IMR-90 (cell line): ENCODE measurements around the gene DGAT2. TPM values are rescaled to one million over a fixed set of nuclear protein-coding genes. Genes with fewer than 3 reads are reported as not detected.

Experiments
- ATAC-seq: fragments of 200-7000 bp; cut with Tn5 transposase; 2 replicates; pipeline ENCODE4 v1.9.1; 2020; ENCODE audit warnings: low read depth, mild to moderate bottlenecking, moderate library complexity
- BruUV-seq: library from RNA; stranded (reverse); fragments of 400-500 nt; replicated peaks from 2 replicates; lab custom pipeline; 2021; lab: Mats Ljungman, UMichigan
- CTCF ChIA-PET: fragments of 300-600 bp; formaldehyde crosslinking; extraction: SDS; loops from one replicate; lab custom pipeline; 2021; ENCODE audit warnings: antibody characterized with exemption; lab: Yijun Ruan, JAX
- POLR2A ChIA-PET: fragments of 300-600 bp; sonication (Branson Sonifier 250); formaldehyde crosslinking; loops from one replicate; lab custom pipeline; 2022; ENCODE audit warnings: antibody characterized with exemption; ENCODE audit not compliant: unreplicated experiment; lab: Charles Lee
- DNase-seq: peaks from one replicate; pipeline ENCODE4 v3.0.0; 2013
- H2AFZ ChIP-seq: replicated peaks from 2 replicates; pipeline ENCODE3; 2013; ENCODE audit warnings: low read length, mild to moderate bottlenecking; ENCODE audit not compliant: poor library complexity
- H2AK5ac ChIP-seq: 2 replicates; pipeline ENCODE4 v1.6.1; 2013; ENCODE audit warnings: low read depth, low read length, inconsistent platforms
- H2AK9ac ChIP-seq: replicated peaks from 2 replicates; pipeline ENCODE3; 2013; ENCODE audit warnings: mild to moderate bottlenecking, low read depth, low read length, moderate library complexity; ENCODE audit not compliant: poor library complexity
- H2BK120ac ChIP-seq: 2 replicates; pipeline ENCODE4 v1.6.1; 2013; ENCODE audit warnings: low read depth, low read length, inconsistent platforms
- H2BK15ac ChIP-seq: 3 replicates; pipeline ENCODE4 v1.6.1; 2013; ENCODE audit warnings: low read depth, low read length, inconsistent platforms
- H2BK20ac ChIP-seq: 2 replicates; pipeline ENCODE4 v1.6.1; 2013; ENCODE audit warnings: low read depth, mild to moderate bottlenecking, inconsistent platforms, low read length, moderate library complexity
- H2BK5ac ChIP-seq: 2 replicates; pipeline ENCODE4 v1.6.1; 2013; ENCODE audit warnings: mild to moderate bottlenecking, low read depth, low read length, inconsistent platforms; ENCODE audit not compliant: poor library complexity, severe bottlenecking
- H3K14ac ChIP-seq: replicated peaks from 2 replicates; pipeline ENCODE4 v1.6.1; 2013; ENCODE audit warnings: low read depth, low read length, inconsistent platforms
- H3K18ac ChIP-seq: 2 replicates; pipeline ENCODE4 v1.6.1; 2013; ENCODE audit warnings: low read depth, low read length, control low read depth
- H3K23ac ChIP-seq: 2 replicates; pipeline ENCODE4 v1.6.1; 2013; ENCODE audit warnings: low read depth, low read length, inconsistent platforms
- H3K27ac ChIP-seq: 2 replicates; pipeline ENCODE4 v1.5.1; 2013; ENCODE audit warnings: mild to moderate bottlenecking, control low read depth, low read length; ENCODE audit not compliant: insufficient read depth
- H3K27me3 ChIP-seq: 2 replicates; pipeline ENCODE4 v1.6.1; 2013; ENCODE audit warnings: low read length; ENCODE audit not compliant: control insufficient read depth, insufficient read depth
- H3K36me3 ChIP-seq: 2 replicates; pipeline ENCODE4 v1.6.1; 2013; ENCODE audit warnings: low read length, mixed read lengths; ENCODE audit not compliant: control insufficient read depth, insufficient read depth
- H3K4ac ChIP-seq: 2 replicates; pipeline ENCODE4 v1.6.1; 2013; ENCODE audit warnings: low read depth, low read length, inconsistent platforms
- H3K4me1 ChIP-seq: 2 replicates; pipeline ENCODE4 v1.6.1; 2013; ENCODE audit warnings: low read length, mixed read lengths; ENCODE audit not compliant: control insufficient read depth, insufficient read depth
- H3K4me2 ChIP-seq: 2 replicates; pipeline ENCODE4 v1.6.1; 2013; ENCODE audit warnings: low read depth, mild to moderate bottlenecking, control low read depth, low read length, moderate library complexity
- H3K4me3 ChIP-seq: 2 replicates; pipeline ENCODE4 v1.5.1; 2013; ENCODE audit warnings: low read depth, mild to moderate bottlenecking, control low read depth, low read length, moderate library complexity; ENCODE audit not compliant: insufficient read depth
- H3K56ac ChIP-seq: 2 replicates; pipeline ENCODE4 v1.6.1; 2013; ENCODE audit warnings: low read length, inconsistent platforms; ENCODE audit not compliant: insufficient read depth; ENCODE audit errors: extremely low read depth
- H3K79me1 ChIP-seq, 2 experiments: 2 replicates each; pipeline ENCODE4 v1.6.1; 2013; ENCODE audit warnings: low read length in 2 of 2, inconsistent platforms in 1 of 2, low read depth in 1 of 2
- H3K9ac ChIP-seq: 2 replicates; pipeline ENCODE4 v1.6.1; 2013; ENCODE audit warnings: low read depth, low read length, control low read depth
- H3K9me1 ChIP-seq: 2 replicates; pipeline ENCODE4 v1.6.1; 2013; ENCODE audit warnings: low read length, inconsistent platforms; ENCODE audit not compliant: insufficient read depth
- H3K9me3 ChIP-seq: 2 replicates; pipeline ENCODE4 v1.6.1; 2013; ENCODE audit warnings: low read length; ENCODE audit not compliant: control insufficient read depth, insufficient read depth
- H4K20me1 ChIP-seq: 2 replicates; pipeline ENCODE4 v1.6.1; 2013; ENCODE audit warnings: low read length, inconsistent platforms; ENCODE audit not compliant: insufficient read depth
- H4K5ac ChIP-seq: 2 replicates; pipeline ENCODE4 v1.6.1; 2013; ENCODE audit warnings: mild to moderate bottlenecking, low read depth, low read length, control low read depth
- H4K8ac ChIP-seq, 2 experiments: 2 replicates each; pipeline ENCODE4 v1.6.1; 2013; ENCODE audit warnings: low read depth in 2 of 2, low read length in 2 of 2, control low read depth in 1 of 2, inconsistent platforms in 1 of 2
- H4K91ac ChIP-seq: 2 replicates; pipeline ENCODE4 v1.6.1; 2013; ENCODE audit warnings: low read depth, low read length, inconsistent platforms; ENCODE audit not compliant: insufficient read depth
- BHLHE40 ChIP-seq: fragments of 150-350 bp; IDR thresholded peaks from 2 replicates; pipeline ENCODE4 v1.6.1; 2016; ENCODE audit warnings: mild to moderate bottlenecking, low read depth, low read length
- CEBPB ChIP-seq: IDR thresholded peaks from 2 replicates; pipeline ENCODE4 v1.6.1; 2012; ENCODE audit warnings: low read depth, low read length, improper control_type of control experiment
- NFE2L2 ChIP-seq: fragments of 150-350 bp; IDR thresholded peaks from 2 replicates; pipeline ENCODE4 v1.6.1; 2016; ENCODE audit warnings: low read depth, mild to moderate bottlenecking, low read length
- SMC3 ChIP-seq: fragments of 150-350 bp; IDR thresholded peaks from 2 replicates; pipeline ENCODE4 v1.6.1; 2016; ENCODE audit warnings: low read depth, mild to moderate bottlenecking, antibody characterized with exemption, low read length, moderate library complexity
- WGBS, 2 experiments: methylation state at CpG; one replicate each; pipeline versions ENCODE4 v1.1.5 to v1.1.7; 2013; ENCODE audit warnings: missing lambda C conversion rate in 2 of 2; ENCODE audit not compliant: insufficient read length in 1 of 2; ENCODE audit errors: extremely low coverage in 2 of 2; 5-methylcytosine and 5-hydroxymethylcytosine counted together
- dilution Hi-C: fragments of 300-500 bp; cut with HindIII; formaldehyde crosslinking; loops from one replicate; pipeline ENCODE4 v1.14.3; 2018; ENCODE audit warnings: low sequenced_read_pairs; ENCODE audit not compliant: unreplicated experiment
- in situ Hi-C: fragments of 300-500 bp; cut with MboI; formaldehyde crosslinking; loops from 3 replicates; pipeline ENCODE4 v1.14.3; 2019; ENCODE audit warnings: low sequenced_read_pairs, inconsistent platforms, mixed read lengths
- intact Hi-C: fragments of 100-400 bp; cut with micrococcal nuclease; formaldehyde crosslinking; loops from 2 replicates; pipeline ENCODE4 v1.10.0; 2022
- polyA plus RNA-seq, 3 experiments: library from polyadenylated mRNA; depleted of rRNA; stranded (reverse); fragments of >200 nt; gene quantifications; 2 replicates each; pipeline ENCODE4 v1.2.3, GENCODE V29; 2012; ENCODE audit warnings: low replicate concordance in 1 of 3
- total RNA-seq: library from RNA; depleted of rRNA; stranded (reverse); fragments of >200 nt; gene quantifications from 2 replicates; pipeline ENCODE4 v1.2.3, GENCODE V29; 2012
- TF ChIP-seq, protein P1 (sequence below): fragments of 150-350 bp; IDR thresholded peaks from 2 replicates; pipeline ENCODE4 v1.6.1; 2017; ENCODE audit warnings: mild to moderate bottlenecking, antibody characterized with exemption, low read length, low read depth
- TF ChIP-seq, protein P2 (sequence below): conservative IDR thresholded peaks from 2 replicates; pipeline ENCODE4 v1.5.1; 2012; ENCODE audit warnings: mild to moderate bottlenecking, low read depth, low read length, improper control_type of control experiment

DGAT2 gene
- total and polyA plus RNA-seq, 2 of the 4 experiments (the other 2 are of a cell fraction) = 2.3 to 2.4 TPM

DNA sequence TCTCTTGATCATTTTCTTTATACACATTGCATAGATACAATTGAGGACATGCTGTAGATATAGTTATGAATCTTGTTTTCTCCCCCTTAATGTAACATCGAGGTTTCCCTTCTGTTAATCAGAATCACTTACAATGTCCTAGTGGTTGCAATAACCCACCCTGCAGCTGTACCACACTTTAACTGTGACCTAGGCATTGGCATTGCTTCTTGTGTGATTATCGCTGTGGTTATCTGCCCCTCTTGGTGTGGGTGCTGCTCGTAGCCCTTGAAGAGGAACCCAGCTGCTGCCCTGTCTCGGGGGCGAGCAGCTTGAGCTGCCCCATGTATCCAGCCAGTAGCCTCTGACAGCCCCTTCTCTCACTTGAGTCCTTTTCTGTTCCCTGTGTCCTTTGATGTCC is 1.5 kb downstream of the DGAT2 start:
- no peak for ATAC-seq
- no peak overlapping the region for H2BK120ac ChIP-seq

More for the DNA sequence above, 1.5 kb downstream of the DGAT2 start:
- no peak overlapping the region for H3K27ac ChIP-seq
- dilution Hi-C loops (no loop called here), in situ Hi-C loops (no loop called here), intact Hi-C loops (no loop called here)
- H3K27me3 ChIP-seq = peaks cover 43% of the 10 kb centered on the region
- no peaks in the 10 kb centered on the region for H3K79me1 ChIP-seq
- no peak for DNase-seq
- no peak overlapping the region for H3K4me3 ChIP-seq
- no peak overlapping the region for H2AFZ ChIP-seq
- H2BK5ac ChIP-seq = no peak overlapping the region
- H2BK15ac ChIP-seq = no peak overlapping the region
- no peaks in the 10 kb centered on the region for H3K9me3 ChIP-seq
- H3K14ac ChIP-seq = no peak overlapping the region
- H3K4ac ChIP-seq = no peak overlapping the region
- no peak overlapping the region for H2AK5ac ChIP-seq
- ChIA-PET CTCF (interaction anchor here (0.7 kb wide), 1 partner anchor 11 kb away, joined by 3 read pairs; no protein-coding TSS in a partner anchor), POLR2A (no interaction called here)
- H4K20me1 ChIP-seq = no peaks in the 10 kb centered on the region
- H4K8ac ChIP-seq = no peak overlapping the region
- BruUV-seq = no TSS peak
- no peak overlapping the region for H4K5ac ChIP-seq
- no peak overlapping the region for H3K9ac ChIP-seq
- TF ChIP-seq, protein P1, sequence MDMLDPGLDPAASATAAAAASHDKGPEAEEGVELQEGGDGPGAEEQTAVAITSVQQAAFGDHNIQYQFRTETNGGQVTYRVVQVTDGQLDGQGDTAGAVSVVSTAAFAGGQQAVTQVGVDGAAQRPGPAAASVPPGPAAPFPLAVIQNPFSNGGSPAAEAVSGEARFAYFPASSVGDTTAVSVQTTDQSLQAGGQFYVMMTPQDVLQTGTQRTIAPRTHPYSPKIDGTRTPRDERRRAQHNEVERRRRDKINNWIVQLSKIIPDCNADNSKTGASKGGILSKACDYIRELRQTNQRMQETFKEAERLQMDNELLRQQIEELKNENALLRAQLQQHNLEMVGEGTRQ = no peak
- TF ChIP-seq BHLHE40 (no peak), SMC3 (no peak), CEBPB (no peak), NFE2L2 (no peak)
- TF ChIP-seq, protein P2, sequence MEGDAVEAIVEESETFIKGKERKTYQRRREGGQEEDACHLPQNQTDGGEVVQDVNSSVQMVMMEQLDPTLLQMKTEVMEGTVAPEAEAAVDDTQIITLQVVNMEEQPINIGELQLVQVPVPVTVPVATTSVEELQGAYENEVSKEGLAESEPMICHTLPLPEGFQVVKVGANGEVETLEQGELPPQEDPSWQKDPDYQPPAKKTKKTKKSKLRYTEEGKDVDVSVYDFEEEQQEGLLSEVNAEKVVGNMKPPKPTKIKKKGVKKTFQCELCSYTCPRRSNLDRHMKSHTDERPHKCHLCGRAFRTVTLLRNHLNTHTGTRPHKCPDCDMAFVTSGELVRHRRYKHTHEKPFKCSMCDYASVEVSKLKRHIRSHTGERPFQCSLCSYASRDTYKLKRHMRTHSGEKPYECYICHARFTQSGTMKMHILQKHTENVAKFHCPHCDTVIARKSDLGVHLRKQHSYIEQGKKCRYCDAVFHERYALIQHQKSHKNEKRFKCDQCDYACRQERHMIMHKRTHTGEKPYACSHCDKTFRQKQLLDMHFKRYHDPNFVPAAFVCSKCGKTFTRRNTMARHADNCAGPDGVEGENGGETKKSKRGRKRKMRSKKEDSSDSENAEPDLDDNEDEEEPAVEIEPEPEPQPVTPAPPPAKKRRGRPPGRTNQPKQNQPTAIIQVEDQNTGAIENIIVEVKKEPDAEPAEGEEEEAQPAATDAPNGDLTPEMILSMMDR = no peak
- no peaks in the 10 kb centered on the region for H3K36me3 ChIP-seq
- H4K91ac ChIP-seq = no peak overlapping the region
- H3K9me1 ChIP-seq = no peaks in the 10 kb centered on the region
- H2AK9ac ChIP-seq = no peak overlapping the region
- WGBS, 2 experiments = 71% methylated on average over 1 of the region's 5 CpGs; no CpG with 5 or more reads in 1 of the 2 experiments
- no peak overlapping the region for H3K18ac ChIP-seq
- peaks cover 4% of the 10 kb centered on the region; the same call in 1 of the 2 replicates for H3K4me1 ChIP-seq
- no peak overlapping the region for H3K23ac ChIP-seq
- H2BK20ac ChIP-seq = no peak overlapping the region
- H3K4me2 ChIP-seq = no peak overlapping the region
- H3K56ac ChIP-seq = no peak overlapping the region
